Epithelial cell of prostate (primary cell): Measurements from ENCODE around the gene OARD1.

Experiments
- DNase-seq: peaks from one replicate; pipeline ENCODE4 v3.0.0-alpha.2; 2011; ENCODE audit warnings: low read depth, low spot score
- H3K27ac ChIP-seq: fragments of 450-650 bp; 2 replicates; pipeline ENCODE4 v1.5.1; 2017; ENCODE audit warnings: mild to moderate bottlenecking

OARD1 gene

DNA sequence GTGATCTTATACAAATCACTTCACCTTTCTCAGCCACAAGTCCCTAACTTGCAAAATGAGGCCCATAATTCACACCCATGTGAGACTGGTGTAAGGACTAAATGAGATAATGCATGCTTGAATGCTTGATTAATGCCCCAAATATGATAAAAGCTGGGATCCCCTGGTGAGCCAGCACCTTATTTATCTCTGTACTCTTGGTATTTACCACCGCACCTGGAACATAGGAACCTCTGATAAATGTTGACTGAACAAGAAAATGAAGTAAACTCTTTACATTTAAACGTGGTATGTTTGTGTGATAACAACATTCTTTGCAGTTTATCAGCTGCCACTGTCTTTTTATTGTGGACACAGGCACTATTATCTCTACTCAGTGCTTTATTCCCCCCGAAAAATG is 21.6 kb downstream of the OARD1 start:
- H3K27ac ChIP-seq: no peak overlapping the region
- DNase-seq: no peak

DNA sequence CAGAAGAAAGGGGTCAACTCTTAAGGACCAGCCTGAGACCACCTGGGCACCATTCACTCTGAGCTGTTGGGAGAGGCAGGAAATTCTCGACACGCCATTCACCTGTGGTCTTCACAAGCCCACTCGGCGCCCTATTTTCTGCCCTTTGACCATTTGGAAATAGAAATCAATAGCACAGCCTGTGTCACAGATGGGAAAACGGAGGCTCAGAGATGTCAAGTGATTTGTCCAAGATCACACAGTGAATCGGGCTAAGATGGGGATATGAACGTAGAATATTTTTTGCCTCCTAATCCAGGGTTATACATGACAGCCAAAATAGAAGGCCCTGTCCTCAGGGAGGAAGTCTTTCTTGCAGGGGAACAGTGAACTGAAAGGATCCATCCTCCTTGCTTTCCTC is 22.2 kb downstream of the OARD1 start:
- no peak for DNase-seq
- H3K27ac ChIP-seq: no peak overlapping the region

DNA sequence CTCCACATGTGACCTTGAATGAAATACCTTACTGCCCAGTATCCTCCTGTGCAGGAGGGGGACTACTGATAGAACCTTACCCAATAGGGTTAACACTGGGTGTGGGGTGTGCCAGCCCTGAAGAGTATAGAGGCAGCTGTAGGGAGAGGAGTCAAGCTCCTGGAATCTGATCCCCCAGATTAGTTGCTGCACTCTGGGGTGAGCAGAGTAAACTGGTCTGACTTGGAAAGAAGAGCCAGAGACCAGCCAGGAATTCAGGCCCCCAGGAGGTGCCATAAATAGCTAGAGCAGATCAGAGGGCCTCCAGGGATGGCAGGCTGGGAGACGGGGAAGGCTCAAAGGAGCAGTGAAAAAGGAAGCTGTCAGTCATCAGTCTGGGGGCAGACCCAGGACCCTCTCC is 22.6 kb downstream of the OARD1 start:
- DNase-seq: no peak

DNA sequence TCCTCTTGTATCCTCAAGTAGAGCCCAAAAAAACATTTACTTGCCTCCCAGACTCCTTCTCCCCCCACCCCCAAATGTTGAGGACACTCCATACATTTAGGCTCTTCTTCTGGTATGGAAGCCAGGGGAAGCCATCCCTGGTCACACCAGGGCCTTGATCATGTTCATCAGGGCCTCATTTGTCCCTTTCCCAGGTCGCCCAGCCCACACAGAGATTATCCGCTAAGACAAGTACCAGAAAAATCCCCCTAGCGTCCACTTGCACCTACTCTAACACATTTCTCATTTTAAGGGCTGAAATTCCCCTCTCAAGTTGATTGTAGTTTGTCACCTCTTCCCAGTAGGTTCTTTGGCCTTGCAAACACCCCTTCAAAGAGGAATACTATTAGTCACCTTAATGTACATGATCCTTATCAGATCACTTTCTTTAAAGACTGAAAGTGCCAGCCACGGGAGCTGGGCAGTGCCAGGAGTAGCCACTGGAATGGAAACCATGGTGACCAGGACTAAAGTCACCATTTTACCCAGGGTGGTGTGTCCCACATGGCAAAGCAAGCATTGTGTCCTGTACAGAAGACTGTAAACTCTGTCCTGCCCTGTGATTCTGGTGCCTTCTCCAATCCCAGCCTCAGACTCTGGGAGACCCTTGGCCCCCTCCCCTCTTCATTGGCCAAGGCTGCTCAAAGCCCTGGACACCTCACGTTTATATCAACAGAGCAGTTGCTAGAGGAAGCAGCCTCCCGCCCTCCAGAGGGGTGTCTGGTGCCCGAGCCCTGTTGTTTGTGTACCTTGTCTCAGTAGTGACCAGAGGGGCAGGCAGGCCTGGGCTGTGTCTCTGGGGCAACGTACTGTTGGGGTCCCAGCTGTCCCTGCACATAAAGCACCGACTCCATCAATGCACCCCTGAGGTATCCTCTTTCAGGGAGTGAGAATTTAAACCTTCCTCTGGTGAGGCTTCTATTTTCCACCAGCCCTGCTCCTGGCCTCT is 24.1 kb downstream of the OARD1 start:
- DNase-seq: no peak
- H3K27ac ChIP-seq: no peak overlapping the region

More for the DNA sequence above, 22.6 kb downstream of the OARD1 start:
- no peak overlapping the region for H3K27ac ChIP-seq

DNA sequence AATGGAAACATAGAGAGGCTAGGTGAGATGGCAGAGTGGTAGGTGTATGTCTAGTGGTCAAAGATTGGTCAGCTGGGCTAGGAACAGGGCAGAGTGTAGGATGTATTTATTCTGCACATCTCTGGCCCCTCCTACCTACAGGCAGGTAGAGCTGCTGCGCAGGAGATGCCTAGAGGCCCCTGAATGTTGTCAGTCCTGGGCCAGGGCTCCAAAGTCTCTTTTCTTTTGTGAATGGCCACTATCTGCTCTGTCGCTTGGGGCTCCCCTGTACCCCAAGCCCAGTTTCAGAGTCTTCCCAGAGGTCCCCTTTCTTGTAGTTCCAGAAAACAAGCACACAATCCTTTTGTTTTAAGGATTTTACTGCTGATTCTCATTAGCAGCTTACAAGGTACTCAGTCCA is 24.9 kb downstream of the OARD1 start:
- DNase-seq: no peak
- no peak overlapping the region for H3K27ac ChIP-seq

DNA sequence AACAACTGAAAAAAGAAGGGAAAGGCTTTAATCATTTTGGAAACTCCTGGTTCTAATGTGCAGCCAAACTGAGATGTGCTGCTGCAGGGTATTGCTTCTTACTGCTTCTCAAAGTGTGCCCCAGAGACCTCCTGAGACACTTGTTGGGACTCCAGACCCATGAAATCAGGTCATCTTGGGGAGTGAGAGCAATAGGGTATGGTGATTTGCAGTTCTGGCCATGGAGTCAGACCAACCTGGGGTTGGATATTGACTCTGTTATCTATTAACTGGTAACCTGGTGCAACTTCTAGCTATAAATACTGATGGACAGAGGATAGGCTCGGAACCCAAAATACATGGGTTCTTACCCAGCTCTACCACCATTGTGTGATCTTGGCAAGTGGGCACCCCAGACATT is 26.1 kb downstream of the OARD1 start:
- no peak overlapping the region for H3K27ac ChIP-seq
- DNase-seq: no peak

DNA sequence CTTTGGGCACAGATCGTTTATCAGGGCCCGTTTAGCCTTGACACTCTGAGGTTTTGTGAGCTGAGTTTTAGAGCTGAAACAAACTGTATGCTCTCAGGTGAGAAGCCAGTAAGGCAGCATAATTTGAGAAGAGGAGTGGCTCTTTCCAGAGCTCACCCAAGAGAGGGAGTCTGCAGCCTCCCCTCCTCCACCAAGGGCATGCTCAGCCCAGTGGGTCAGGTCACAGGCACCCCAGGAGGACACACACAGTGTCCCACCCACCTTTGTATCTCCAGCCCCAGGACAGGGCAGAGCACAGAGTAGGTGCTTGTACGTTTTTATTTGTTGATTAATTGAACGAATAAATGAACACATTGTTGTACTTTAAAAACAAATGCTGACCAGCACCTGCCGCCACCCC is 26.5 kb downstream of the OARD1 start:
- no peak for DNase-seq
- H3K27ac ChIP-seq: no peak overlapping the region

DNA sequence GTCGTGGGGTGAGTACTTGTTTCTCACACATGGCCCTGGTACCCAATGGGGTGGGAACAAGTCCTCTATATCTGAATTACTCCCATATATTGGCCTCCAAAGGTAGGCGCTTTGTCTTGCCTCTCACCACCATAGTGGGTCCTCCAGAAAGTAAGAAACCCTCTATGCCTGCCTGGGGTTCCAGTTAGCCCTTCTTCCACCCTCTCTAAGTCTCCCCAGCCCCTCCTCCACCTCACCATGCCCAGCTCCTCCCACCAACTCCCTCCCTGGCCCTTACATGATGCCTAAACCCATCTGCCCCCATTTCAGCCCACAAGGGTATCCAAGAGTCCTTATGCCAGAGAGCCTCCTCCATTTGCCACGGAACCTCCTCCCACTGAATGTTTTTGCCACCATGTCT is 29.0 kb downstream of the OARD1 start:
- no peak for DNase-seq
- H3K27ac ChIP-seq: no peak overlapping the region

DNA sequence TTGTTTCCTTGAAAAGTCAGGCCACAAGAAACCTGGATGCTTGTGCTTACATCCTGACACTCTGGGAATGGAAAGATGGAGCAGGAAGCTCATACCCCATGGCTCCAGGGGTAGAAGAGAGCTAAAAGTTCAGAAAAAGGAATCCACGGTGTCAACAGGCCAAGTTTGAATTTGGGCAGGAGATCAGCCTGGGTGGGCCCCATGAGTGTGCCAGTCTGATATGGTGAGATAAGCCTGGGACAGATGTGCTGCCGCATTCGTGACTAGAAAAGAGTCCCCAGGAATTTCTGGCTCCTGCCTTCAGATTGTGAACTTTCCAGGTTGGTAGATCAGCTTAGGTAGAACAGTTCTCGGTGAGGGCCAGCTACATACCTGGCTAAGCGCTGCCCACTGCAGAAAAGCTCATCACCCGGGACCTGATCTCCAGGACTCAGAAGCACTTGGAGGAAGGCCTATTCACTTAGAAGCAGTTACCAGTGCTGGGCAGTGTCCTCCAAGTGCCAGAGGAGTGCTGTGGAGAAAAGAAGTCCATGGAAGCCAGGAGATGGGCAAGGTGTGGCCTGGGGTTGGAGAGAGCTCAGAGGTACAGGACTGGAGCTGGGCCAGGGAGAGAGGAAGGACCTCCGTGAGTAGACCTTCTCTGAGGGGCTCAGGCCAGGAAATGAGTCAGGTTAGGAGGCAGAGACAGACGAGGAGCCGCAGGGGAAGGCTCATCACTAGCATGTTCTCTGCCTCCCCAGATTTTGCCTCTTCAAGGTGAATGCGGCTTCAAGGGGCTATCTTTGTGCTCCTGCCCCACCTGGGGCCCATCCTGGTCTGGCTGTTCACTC is 29.7 kb downstream of the OARD1 start, which contains the start of gene TSPO2:
TSS of gene TSPO2 (plus strand) at position 242 of the 830 bp plus-strand sequence. CDS start at position 761, 519 bp downstream.
- no peak for DNase-seq
- H3K27ac ChIP-seq: no peak within 1 kb of the TSS

DNA sequence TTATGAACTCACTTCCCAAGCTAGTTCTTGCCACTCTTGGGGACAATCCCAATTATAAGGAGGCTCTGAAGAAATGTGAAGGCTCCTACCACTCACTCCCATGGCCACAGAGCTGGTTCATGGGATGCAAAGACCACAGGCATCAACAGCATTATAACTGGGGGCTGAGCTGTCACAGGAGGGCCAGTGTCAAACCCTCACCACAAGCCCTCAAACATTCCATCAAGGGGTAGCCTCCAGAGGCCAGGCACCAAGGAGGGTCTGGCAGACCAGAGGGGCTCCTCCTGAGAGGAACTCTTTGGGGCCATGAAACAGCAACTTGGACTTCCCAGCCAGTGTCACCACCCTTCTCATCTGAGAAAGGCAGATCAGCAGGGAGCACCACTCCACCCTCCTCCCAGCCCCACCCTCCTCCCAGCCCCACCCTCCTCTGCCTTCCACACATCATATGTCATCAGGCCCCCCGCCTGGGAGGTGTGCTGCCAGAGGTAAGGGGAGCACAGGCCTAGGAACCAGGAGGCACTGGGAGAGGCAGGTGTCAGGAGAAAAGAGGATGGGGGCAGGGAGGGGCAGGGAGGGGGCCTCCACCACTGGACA is 31.1 kb downstream of the OARD1 start:
- DNase-seq: no peak
- peak overlapping the region; percentile 66 for H3K27ac ChIP-seq

DNA sequence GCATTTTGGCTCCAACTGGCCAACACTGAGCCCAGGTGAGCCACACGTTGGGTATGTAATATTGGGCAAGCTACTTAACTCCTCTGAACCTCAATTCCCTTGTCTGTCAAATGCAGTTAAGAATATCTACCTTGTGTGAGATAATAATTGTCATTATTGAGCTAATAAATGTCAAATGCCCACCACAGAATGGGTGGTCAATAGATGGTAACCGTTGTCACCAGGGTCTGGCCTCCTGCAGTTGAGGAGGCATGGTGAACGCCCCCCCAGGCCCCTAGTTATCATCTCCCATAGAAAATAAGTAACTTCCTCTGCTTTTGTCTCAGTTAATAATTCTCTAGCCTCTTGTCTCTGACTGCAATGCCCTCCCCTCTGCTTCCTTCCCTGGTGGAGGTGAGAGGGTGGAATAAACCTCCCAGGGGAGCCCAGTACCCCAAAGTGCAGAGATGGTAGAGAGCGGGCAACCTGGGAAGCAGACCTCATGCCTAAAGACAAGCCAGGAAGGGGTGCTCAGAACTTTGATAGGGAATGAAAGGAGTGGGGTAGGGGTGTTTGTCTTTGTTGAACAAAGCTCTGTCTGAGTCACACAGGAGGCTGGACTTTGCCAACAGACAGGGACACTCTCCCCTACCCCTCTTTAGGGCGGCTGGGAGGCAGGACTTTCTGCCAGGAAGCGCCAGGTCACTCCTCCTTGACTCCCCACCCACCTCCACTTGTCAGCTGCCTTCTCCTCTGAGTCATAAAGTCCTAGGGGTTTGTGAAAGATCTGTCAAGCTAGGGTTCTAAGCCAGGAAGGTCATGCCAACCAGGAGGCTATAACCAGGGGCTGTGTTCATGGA is 31.8 kb downstream of the OARD1 start:
- peak overlapping the region; percentile 66 for H3K27ac ChIP-seq

DNA sequence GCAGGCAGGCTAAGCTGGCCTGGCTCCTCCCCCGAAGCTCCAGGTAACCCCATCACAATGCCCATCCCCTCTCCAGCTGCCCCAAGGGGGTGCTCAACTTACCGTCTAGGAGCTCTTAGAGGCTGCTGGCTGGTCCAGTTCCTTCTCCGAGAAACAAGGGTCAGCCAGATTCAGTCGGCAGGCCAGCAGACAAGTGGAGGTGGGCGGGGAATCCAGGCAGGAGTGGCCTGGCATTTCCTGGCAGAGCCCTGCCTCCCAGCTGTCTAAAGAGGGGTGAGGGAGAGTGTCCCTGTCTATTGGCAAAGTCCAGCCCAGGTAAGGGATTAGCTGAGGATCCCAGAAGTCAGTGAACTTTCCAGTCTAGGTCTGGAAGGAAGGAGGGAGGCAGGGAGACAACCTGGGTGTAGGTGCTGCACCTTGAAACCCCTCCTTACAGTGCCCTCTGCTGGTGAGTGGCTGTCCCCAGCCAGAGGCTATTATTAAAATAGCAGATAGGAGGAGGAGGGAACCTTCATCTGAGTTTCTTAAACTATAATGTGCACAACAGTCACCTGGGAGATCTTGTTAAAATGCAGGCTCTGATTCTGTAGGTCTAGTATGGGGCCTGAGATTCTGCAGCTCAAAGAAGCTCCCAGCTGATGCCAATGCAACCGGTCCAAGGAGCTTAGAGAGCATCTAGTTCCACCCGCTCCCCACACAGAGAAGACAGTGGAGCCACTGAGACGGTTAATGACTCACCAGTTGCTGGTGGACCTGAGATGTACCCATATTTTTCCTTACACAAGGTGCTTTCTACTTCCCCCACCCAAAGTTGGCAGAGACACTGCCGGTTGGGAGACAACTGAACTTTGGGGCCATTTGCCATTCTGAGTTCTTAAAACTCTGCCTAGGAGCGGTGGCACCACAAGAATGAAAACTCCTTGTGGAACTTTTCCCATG is 32.8 kb downstream of the OARD1 start, which contains the start of gene UNC5CL:
TSS of gene UNC5CL (minus strand) at position 162 of the 939 bp plus-strand sequence. CDS start 4,147 bp downstream, outside the sequence.
- peak within 1 kb of the TSS; percentile 66 for H3K27ac ChIP-seq
- DNase-seq: no peak

More for the DNA sequence above, 31.8 kb downstream of the OARD1 start:
- DNase-seq: no peak

DNA sequence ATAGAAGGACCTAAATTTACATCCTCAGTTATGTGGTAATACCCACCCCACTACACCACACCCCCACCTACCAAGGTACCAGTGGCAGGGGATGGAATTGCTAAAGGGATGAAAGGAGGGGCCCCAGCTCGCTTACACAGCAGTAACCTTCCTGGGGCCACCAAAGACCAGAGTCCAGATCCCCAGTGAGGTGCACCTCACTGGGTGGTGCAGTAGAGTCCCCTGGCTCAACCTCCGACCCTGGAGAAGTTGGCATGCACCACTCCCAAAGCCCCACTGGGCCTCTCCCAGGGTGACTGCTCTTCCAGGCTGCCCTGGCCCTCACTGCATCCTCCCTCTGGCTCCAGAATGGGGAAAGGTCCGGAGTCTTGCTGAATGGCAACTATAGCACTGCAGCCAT is 34.0 kb downstream of the OARD1 start:
- H3K27ac ChIP-seq: no peak overlapping the region
- no peak for DNase-seq

DNA sequence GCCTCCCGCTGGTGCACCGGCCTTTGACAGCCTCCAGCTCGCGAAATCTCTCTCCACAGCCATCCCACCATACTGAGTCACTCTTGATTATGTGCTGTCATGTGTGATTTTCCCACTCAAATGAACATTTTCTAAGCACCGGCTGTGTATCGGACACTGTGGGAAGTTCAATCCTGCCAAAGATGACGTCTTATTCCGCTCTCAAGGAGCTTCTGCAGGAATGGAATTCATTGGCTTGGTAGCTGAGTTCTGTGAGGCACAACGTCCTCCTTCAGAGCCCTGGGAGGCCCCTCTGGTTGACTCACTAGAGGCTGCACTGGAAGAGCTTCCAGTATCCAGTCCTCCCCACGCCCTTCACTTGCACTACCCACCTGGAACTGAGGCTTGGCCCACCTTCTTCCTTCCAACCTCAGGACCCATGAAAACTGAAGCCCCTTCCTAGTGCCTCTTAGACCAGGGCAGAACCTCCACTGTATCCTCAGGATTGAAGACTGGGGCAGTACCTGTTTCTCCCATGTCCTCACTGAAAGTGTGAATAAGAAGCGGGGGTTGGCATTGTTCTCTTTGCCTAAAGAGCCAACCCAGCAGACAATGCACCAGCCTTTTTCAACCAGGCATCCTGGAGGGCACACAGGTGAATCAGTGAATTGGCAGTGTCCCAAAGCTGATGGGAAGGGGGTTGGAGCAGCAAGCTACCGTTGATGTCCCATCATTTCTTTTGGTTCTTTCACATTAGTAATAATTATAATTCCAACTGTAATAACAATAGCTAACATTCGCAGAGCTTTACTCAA is 34.9 kb downstream of the OARD1 start:
- no peak for DNase-seq
- H3K27ac ChIP-seq: peak overlapping the region; percentile 74

DNA sequence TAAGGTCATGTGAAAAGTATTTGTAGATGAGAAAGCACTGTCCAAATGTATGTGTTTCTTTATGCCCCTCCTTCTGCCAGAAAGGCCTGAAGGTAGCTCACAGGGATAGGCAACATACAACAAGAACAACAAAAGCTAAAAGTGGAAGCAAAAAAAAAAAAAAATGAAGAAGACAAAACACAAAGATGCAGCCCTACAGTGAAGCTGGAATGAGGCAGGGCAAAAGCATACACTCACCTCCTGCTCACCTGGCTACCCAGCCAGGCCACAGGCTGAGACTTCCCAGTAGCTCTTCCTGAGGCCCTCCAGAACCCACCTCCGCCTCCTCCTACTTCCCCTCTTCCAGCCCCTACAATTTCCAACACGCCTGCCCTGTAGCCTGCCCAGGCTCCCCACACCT is 35.6 kb downstream of the OARD1 start:
- no peak for DNase-seq
- H3K27ac ChIP-seq: peak overlapping the region; percentile 74

DNA sequence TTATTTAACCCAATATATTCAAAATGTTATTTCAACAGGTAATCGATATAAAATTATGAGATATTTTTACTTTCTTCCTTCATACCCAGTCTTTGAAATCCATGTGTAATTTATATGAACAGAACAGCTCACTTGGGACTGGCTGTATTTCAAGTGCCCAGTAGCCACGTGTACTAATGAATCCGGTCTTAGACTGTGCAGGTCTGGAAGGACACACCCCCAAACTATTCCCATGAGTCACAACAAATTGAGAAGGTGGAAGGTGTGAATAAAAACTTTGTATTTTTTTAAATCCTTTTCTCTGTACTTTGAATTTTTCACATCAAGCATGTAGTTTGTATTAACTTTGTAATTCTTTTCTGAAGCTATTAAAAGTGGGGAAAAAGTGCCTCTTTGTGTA is 36.0 kb downstream of the OARD1 start:
- peak; percentile 62 for DNase-seq
- peak overlapping the region; percentile 74 for H3K27ac ChIP-seq

DNA sequence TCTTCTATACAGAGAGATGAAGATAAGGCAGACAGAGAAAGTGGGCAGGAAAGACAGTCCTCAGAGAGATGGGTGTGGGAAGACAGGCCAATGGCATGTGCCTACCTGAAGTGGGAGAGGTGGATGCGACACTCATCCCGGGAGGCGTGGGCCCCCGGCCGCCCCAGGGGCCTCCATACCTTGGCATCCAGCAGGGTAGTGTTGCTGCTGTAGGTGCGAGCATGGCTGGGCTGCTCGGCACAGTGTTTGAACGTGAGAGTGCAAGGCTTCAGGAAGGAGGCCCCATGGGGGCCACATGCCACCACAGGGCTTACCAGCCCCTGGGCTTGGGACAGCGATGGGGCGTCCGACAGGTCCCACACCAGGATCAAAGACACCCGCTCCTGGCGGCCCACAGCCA is 38.4 kb downstream of the OARD1 start:
- H3K27ac ChIP-seq: no peak overlapping the region
- DNase-seq: no peak

DNA sequence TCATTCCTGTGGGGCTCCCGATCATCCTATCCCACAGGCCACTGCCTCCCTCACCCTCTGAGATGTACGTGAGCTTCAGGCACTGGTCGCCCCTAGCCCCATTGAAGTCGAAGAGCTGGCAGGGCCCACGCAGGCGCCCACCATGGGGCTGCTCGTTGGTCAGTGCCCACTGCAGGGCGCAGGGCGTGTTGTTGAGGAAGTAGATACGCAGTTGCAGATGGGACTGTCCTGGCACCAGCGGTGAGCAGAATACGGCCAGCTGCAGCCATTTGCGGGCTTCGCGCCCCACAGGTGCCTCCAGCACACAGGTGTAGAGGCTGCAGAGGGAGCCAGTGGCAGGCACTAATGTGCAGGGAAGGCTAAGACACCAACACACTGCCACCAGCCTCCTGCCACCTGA is 39.3 kb downstream of the OARD1 start:
- H3K27ac ChIP-seq: no peak overlapping the region
- DNase-seq: no peak
